ENCODE measurements around the gene PFKFB2. TPM values are rescaled to one million over a fixed set of nuclear protein-coding genes. Genes with fewer than 3 reads are reported as not detected.

Gene PFKFB2
- polyA plus RNA-seq, 1 donor (not counting 4 experiments of a cell fraction or from before 2014, with no cell fraction given) = 12.2 TPM

DNA sequence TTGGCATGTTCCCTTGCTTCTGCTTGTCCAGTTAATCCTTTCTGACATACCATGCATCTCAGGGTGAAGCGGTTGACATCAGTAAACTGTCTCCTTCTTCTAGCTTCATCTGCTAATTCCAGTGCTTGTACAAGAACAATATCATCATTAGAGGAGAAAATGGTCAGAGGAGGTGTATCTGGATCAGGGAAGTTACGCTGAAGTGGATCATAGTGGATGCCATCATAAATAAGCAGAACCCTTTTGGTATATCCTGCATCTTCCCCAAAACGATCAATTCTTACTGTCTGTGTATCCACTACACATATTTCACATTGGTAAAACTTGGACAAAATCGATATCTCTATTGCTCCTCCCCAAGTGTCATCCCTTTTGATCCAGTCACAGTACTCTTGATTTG lies 4.0 kb upstream of the PFKFB2 start:
- FAIRE-seq (no peak), DNase-seq (ENCODE audit: low read depth, low spot score) (no peak)
- H4K20me1 ChIP-seq (ENCODE audit: control insufficient read depth, extremely low read depth, insufficient read depth, low read length) = no peaks in the 10 kb centered on the region
- H3K9me1 ChIP-seq (ENCODE audit: control insufficient read depth, extremely low read depth, insufficient read depth, low read length) = no peaks in the 10 kb centered on the region
- H3K4me1 ChIP-seq (ENCODE audit: control insufficient read depth, extremely low read depth, insufficient read depth, low read length) = peaks cover 50% of the 10 kb centered on the region
- peaks cover 5 to 23% of the 10 kb centered on the region in 2 experiments for H3K36me3 ChIP-seq (ENCODE audit: control insufficient read depth in 2 of 2, extremely low read depth in 1 of 2, insufficient read depth in 2 of 2, low read length in 2 of 2)
- H3K27ac ChIP-seq (ENCODE audit: control insufficient read depth, insufficient read depth, low read length) = no peak overlapping the region
- TF ChIP-seq, protein P1, sequence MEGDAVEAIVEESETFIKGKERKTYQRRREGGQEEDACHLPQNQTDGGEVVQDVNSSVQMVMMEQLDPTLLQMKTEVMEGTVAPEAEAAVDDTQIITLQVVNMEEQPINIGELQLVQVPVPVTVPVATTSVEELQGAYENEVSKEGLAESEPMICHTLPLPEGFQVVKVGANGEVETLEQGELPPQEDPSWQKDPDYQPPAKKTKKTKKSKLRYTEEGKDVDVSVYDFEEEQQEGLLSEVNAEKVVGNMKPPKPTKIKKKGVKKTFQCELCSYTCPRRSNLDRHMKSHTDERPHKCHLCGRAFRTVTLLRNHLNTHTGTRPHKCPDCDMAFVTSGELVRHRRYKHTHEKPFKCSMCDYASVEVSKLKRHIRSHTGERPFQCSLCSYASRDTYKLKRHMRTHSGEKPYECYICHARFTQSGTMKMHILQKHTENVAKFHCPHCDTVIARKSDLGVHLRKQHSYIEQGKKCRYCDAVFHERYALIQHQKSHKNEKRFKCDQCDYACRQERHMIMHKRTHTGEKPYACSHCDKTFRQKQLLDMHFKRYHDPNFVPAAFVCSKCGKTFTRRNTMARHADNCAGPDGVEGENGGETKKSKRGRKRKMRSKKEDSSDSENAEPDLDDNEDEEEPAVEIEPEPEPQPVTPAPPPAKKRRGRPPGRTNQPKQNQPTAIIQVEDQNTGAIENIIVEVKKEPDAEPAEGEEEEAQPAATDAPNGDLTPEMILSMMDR (optimal IDR thresholded peaks at IDR 0.05 in 1 of 3, IDR thresholded peaks at IDR 0.05 in 1 of 3, conservative IDR thresholded peaks at IDR 0.05 in 1 of 3; ENCODE audit: extremely low read depth in 1 of 3, insufficient read depth in 2 of 3, low read length in 3 of 3) = no peak
- TF ChIP-seq EZH2 (IDR thresholded peaks at IDR 0.05; ENCODE audit: low read length) = no peak
- dilution Hi-C loops (cut with MboI; ENCODE audit: extremely low pct_ligation_motif_present, low sequenced_read_pairs) = no loop called here
- H3K9ac ChIP-seq (ENCODE audit: control insufficient read depth, extremely low read depth, insufficient read depth, low read length) = peak overlapping the region; percentile 99
- no peaks in the 10 kb centered on the region for H3K9me3 ChIP-seq (ENCODE audit: control insufficient read depth, low read depth, low read length)
- no peaks in the 10 kb centered on the region for H3K27me3 ChIP-seq (ENCODE audit: control insufficient read depth, extremely low read depth, insufficient read depth, low read length)
- no peak overlapping the region for H3K4me2 ChIP-seq (ENCODE audit: control insufficient read depth, extremely low read depth, insufficient read depth, low read depth, low read length)
- no peak overlapping the region for H2AFZ ChIP-seq (ENCODE audit: control insufficient read depth, low read length)
- H3K4me3 ChIP-seq (ENCODE audit: control insufficient read depth in 2 of 3, extremely low read depth in 1 of 3, insufficient read depth in 2 of 3, low read depth in 1 of 3, low read length in 3 of 3) = no peak overlapping the region
- H3K79me2 ChIP-seq (ENCODE audit: control insufficient read depth, insufficient read depth, low read length) = peaks cover 62% of the 10 kb centered on the region

DNA sequence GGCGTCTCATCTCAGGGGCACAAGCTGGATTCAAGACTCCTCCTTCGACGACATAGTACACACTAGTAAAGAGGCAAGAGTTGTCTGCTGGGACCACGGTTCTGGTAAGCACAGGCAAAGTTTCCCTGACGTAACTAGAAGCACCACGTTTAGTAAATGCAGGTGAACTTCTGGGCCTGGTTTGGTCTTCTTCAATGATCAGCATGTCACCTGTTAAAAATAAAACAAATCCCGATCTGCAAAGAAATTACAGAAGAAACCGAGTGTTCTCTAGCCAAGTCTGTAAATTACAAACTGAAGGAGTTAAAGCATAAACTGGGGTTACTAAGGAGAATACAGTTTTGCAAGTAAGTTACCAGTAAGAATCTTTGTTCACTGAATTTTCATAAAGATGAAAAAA lies 3.6 kb upstream of the PFKFB2 start:
- Histone ChIP-seq H3K4me3 (ENCODE audit: control insufficient read depth in 2 of 3, extremely low read depth in 1 of 3, insufficient read depth in 2 of 3, low read depth in 1 of 3, low read length in 3 of 3) (peak overlapping the region; percentile 90 to 100 (median 97)), H3K9ac (ENCODE audit: control insufficient read depth, extremely low read depth, insufficient read depth, low read length) (peak overlapping the region; percentile 99), H3K4me2 (ENCODE audit: control insufficient read depth, extremely low read depth, insufficient read depth, low read depth, low read length) (peak overlapping the region; percentile 87), H3K79me2 (ENCODE audit: control insufficient read depth, insufficient read depth, low read length) (peaks cover 59% of the 10 kb centered on the region), H3K36me3 (ENCODE audit: control insufficient read depth in 2 of 2, extremely low read depth in 1 of 2, insufficient read depth in 2 of 2, low read length in 2 of 2) (peaks cover 5 to 23% of the 10 kb centered on the region in 2 experiments), H3K9me3 (ENCODE audit: control insufficient read depth, low read depth, low read length) (no peaks in the 10 kb centered on the region), H3K9me1 (ENCODE audit: control insufficient read depth, extremely low read depth, insufficient read depth, low read length) (no peaks in the 10 kb centered on the region), H2AFZ (ENCODE audit: control insufficient read depth, low read length) (no peak overlapping the region), H3K27me3 (ENCODE audit: control insufficient read depth, extremely low read depth, insufficient read depth, low read length) (no peaks in the 10 kb centered on the region), H3K27ac (ENCODE audit: control insufficient read depth, insufficient read depth, low read length) (peak overlapping the region; percentile 97), H3K4me1 (ENCODE audit: control insufficient read depth, extremely low read depth, insufficient read depth, low read length) (peaks cover 54% of the 10 kb centered on the region), H4K20me1 (ENCODE audit: control insufficient read depth, extremely low read depth, insufficient read depth, low read length) (no peaks in the 10 kb centered on the region)
- dilution Hi-C loops (cut with MboI; ENCODE audit: extremely low pct_ligation_motif_present, low sequenced_read_pairs) = no loop called here
- DNase-seq (ENCODE audit: low read depth, low spot score) (no peak), FAIRE-seq (no peak)
- TF ChIP-seq EZH2 (IDR thresholded peaks at IDR 0.05; ENCODE audit: low read length) = no peak
- TF ChIP-seq, protein P1 (optimal IDR thresholded peaks at IDR 0.05 in 1 of 3, IDR thresholded peaks at IDR 0.05 in 1 of 3, conservative IDR thresholded peaks at IDR 0.05 in 1 of 3; ENCODE audit: extremely low read depth in 1 of 3, insufficient read depth in 2 of 3, low read length in 3 of 3) = no peak
